GM23338 (cell line): ENCODE data around the gene NID2. TPM values are rescaled to one million over a fixed set of nuclear protein-coding genes. Genes with fewer than 3 reads are reported as not detected.

ENCODE experiments used
- ATAC-seq: fragments of 200-7000 bp; cut with Tn5 transposase; 3 replicates; pipeline ENCODE4 v1.9.1; 2020
- DNase-seq: peaks from one replicate; pipeline ENCODE4 v3.0.0-alpha.2; 2015; ENCODE audit warnings: low spot score
- H2AFZ ChIP-seq: fragments of 200-600 bp; sonication (generic); 2 replicates; pipeline ENCODE4 v1.8.0; 2016; ENCODE audit warnings: antibody characterized with exemption, mild to moderate bottlenecking, moderate library complexity
- H3F3A ChIP-seq: fragments of 200-600 bp; sonication (generic); replicated peaks from 2 replicates; pipeline ENCODE4 v1.8.0; 2017; ENCODE audit warnings: antibody characterized with exemption, mixed run types, low read depth
- H3K27ac ChIP-seq: fragments of 200-600 bp; sonication (generic); 2 replicates; pipeline ENCODE4 v1.6.1; 2016; ENCODE audit warnings: low read depth
- H3K27me3 ChIP-seq: fragments of 200-600 bp; sonication (generic); 2 replicates; pipeline ENCODE4 v1.8.0; 2016; ENCODE audit warnings: mild to moderate bottlenecking, mixed run types, moderate library complexity; ENCODE audit not compliant: insufficient read depth
- H3K36me3 ChIP-seq: fragments of 200-600 bp; sonication (generic); 2 replicates; pipeline ENCODE4 v1.8.0; 2016; ENCODE audit warnings: mild to moderate bottlenecking; ENCODE audit not compliant: insufficient read depth
- H3K4me1 ChIP-seq: fragments of 200-600 bp; sonication (generic); 2 replicates; pipeline ENCODE4 v1.8.0; 2016; ENCODE audit warnings: mild to moderate bottlenecking, moderate library complexity; ENCODE audit not compliant: insufficient read depth
- H3K4me2 ChIP-seq: fragments of 200-600 bp; sonication (generic); 2 replicates; pipeline ENCODE4 v1.7.1; 2017; ENCODE audit warnings: mixed run types
- H3K4me3 ChIP-seq: fragments of 200-600 bp; sonication (generic); 2 replicates; pipeline ENCODE4 v1.6.1; 2016; ENCODE audit warnings: mixed run types
- H3K79me2 ChIP-seq: fragments of 200-600 bp; sonication (generic); replicated peaks from 2 replicates; pipeline ENCODE4 v1.8.0; 2017; ENCODE audit warnings: mild to moderate bottlenecking; ENCODE audit not compliant: insufficient read depth
- H3K9me2 ChIP-seq: fragments of 200-600 bp; sonication (generic); 2 replicates; pipeline ENCODE4 v1.8.0; 2017; ENCODE audit not compliant: insufficient read depth
- H4K20me1 ChIP-seq: fragments of 200-600 bp; sonication (generic); replicated peaks from 2 replicates; pipeline ENCODE4 v1.8.0; 2017; ENCODE audit warnings: mild to moderate bottlenecking; ENCODE audit not compliant: insufficient read depth
- H3K27ac Mint-ChIP-seq: 2 replicates; pipeline ENCODE4 v1.8.0; 2020; ENCODE audit warnings: inconsistent platforms, mild to moderate bottlenecking, moderate library complexity, mixed read lengths
- H3K27me3 Mint-ChIP-seq: 3 replicates; pipeline ENCODE4 v1.8.0; 2022; ENCODE audit warnings: low read depth, mild to moderate bottlenecking, moderate library complexity, mixed read lengths, inconsistent platforms; ENCODE audit not compliant: insufficient read depth, poor library complexity
- H3K36me3 Mint-ChIP-seq: 3 replicates; pipeline ENCODE4 v1.8.0; 2021; ENCODE audit warnings: low read depth, mild to moderate bottlenecking, inconsistent platforms, moderate library complexity, mixed read lengths
- H3K4me1 Mint-ChIP-seq: 3 replicates; pipeline ENCODE4 v1.8.0; 2020; ENCODE audit warnings: mild to moderate bottlenecking, inconsistent platforms, mixed read lengths
- H3K4me3 Mint-ChIP-seq: 3 replicates; pipeline ENCODE4 v1.8.0; 2021; ENCODE audit warnings: moderate library complexity, mild to moderate bottlenecking, inconsistent platforms, mixed read lengths
- H3K9me3 Mint-ChIP-seq: 3 replicates; pipeline ENCODE4 v1.8.0; 2020; ENCODE audit warnings: moderate library complexity, mild to moderate bottlenecking, inconsistent platforms, mixed read lengths
- CREB1 ChIP-seq: fragments of 250-450 bp; sonication (Bioruptor Pico); IDR thresholded peaks from 2 replicates; pipeline ENCODE4 v1.5.0; 2020; ENCODE audit warnings: low read depth, mild to moderate bottlenecking, moderate library complexity
- CTCF ChIP-seq, 2 experiments: fragments of 200-600 bp in 1 of 2; sonication (generic) in 1 of 2; conservative IDR thresholded peaks; 2 replicates each; pipeline versions ENCODE4 v1.5.1 to v1.6.1; 2016 to 2017; ENCODE audit warnings: antibody characterized with exemption in 2 of 2, low read depth in 2 of 2, mild to moderate bottlenecking in 2 of 2, moderate library complexity in 1 of 2
- ETS1 ChIP-seq: IDR thresholded peaks from 2 replicates; pipeline ENCODE4 v1.6.1; 2016; ENCODE audit warnings: antibody characterized with exemption
- EZH2 ChIP-seq: fragments of 200-600 bp; sonication (generic); IDR thresholded peaks from one replicate; pipeline ENCODE4 v1.8.0; 2017; ENCODE audit warnings: antibody characterized with exemption, mild to moderate bottlenecking, low read depth; ENCODE audit not compliant: unreplicated experiment
- EZH2phosphoT487 ChIP-seq: fragments of 200-600 bp; sonication (generic); IDR thresholded peaks from one replicate; pipeline ENCODE4 v1.8.1; 2018; ENCODE audit warnings: antibody characterized with exemption; ENCODE audit not compliant: unreplicated experiment
- JUNB ChIP-seq: IDR thresholded peaks from one replicate; pipeline ENCODE4 v1.6.1; 2016; ENCODE audit warnings: antibody characterized with exemption; ENCODE audit not compliant: unreplicated experiment
- NANOG ChIP-seq: IDR thresholded peaks from 2 replicates; pipeline ENCODE4 v1.6.1; 2016; ENCODE audit warnings: antibody characterized with exemption, borderline replicate concordance
- POLR2AphosphoS5 ChIP-seq: IDR thresholded peaks from 2 replicates; pipeline ENCODE4 v1.6.1; 2016; ENCODE audit warnings: antibody characterized with exemption, low read depth
- REST ChIP-seq: IDR thresholded peaks from one replicate; pipeline ENCODE4 v1.6.1; 2018; ENCODE audit warnings: antibody characterized with exemption; ENCODE audit not compliant: unreplicated experiment
- STAT1 ChIP-seq: IDR thresholded peaks from one replicate; pipeline ENCODE4 v1.6.1; 2016; ENCODE audit warnings: antibody characterized with exemption; ENCODE audit not compliant: unreplicated experiment
- ZNF114 ChIP-seq: fragments of 250-450 bp; sonication (Bioruptor Pico); IDR thresholded peaks from 2 replicates; pipeline ENCODE4 v1.5.0; 2020; ENCODE audit warnings: mild to moderate bottlenecking, moderate library complexity
- ZNF331 ChIP-seq: fragments of 250-450 bp; sonication (Bioruptor Pico); IDR thresholded peaks from 2 replicates; pipeline ENCODE4 v1.5.0; 2020; ENCODE audit warnings: low read depth, mild to moderate bottlenecking, moderate library complexity
- ZNF462 ChIP-seq: fragments of 250-450 bp; sonication (Bioruptor Pico); IDR thresholded peaks from 2 replicates; pipeline ENCODE4 v1.5.0; 2020; ENCODE audit warnings: mild to moderate bottlenecking, moderate library complexity
- polyA plus RNA-seq: library from polyadenylated mRNA; unstranded; fragments of >200 nt; fragmentation: Nextera tagmentation; extraction: Ambion mirVana; gene quantifications from 2 replicates; pipeline ENCODE4 v1.2.1, GENCODE V29; 2016
- total RNA-seq: library from RNA; depleted of rRNA; stranded (reverse); fragments of >200 nt; shearing (Covaris generic); gene quantifications from 2 replicates; pipeline ENCODE4 v1.2.3, GENCODE V29; 2014

Gene NID2
- total and polyA plus RNA-seq, 2 experiments from 2014 or later = 4.3 to 10.4 TPM

GRCh38 chr14:52018252-52018651, 50.6 kb downstream of the NID2 start:
- 0 out of 2 replicates have a peak, but pooled peaks cover 15% of the 10 kb centered on the region for H3K9me2 ChIP-seq
- H3K27ac Mint-ChIP-seq = no peak overlapping the region
- H3K79me2 ChIP-seq = no peaks in the 10 kb centered on the region
- no peak for TF ChIP-seq ZNF462 (CRISPR knock-in tag)
- TF ChIP-seq STAT1 = no peak
- TF ChIP-seq CTCF (conservative IDR thresholded peaks at IDR 0.05; ENCODE audit: low read depth in 2 of 2) = no peak
- no peak for TF ChIP-seq POLR2AphosphoS5
- no peak for TF ChIP-seq EZH2phosphoT487
- no peak for TF ChIP-seq EZH2
- no peak for TF ChIP-seq ETS1
- TF ChIP-seq REST = no peak
- TF ChIP-seq ZNF114 (CRISPR knock-in tag) = no peak
- no peak for TF ChIP-seq ZNF331
- no peak for TF ChIP-seq NANOG
- TF ChIP-seq CREB1 (CRISPR knock-in tag) = no peak
- TF ChIP-seq JUNB = no peak
- H3K4me1 ChIP-seq = peaks cover 27% of the 10 kb centered on the region
- H3K27me3 ChIP-seq = no peaks in the 10 kb centered on the region
- no peak overlapping the region for H2AFZ ChIP-seq
- H3K4me1 Mint-ChIP-seq = peaks cover 51% of the 10 kb centered on the region
- H3K4me3 Mint-ChIP-seq = no peak overlapping the region
- no peak overlapping the region for H3K27ac ChIP-seq
- peaks cover 11% of the 10 kb centered on the region for H3K27me3 Mint-ChIP-seq
- no peaks in the 10 kb centered on the region for H3K36me3 ChIP-seq
- H4K20me1 ChIP-seq = no peaks in the 10 kb centered on the region
- H3K9me3 Mint-ChIP-seq = peaks cover 4% of the 10 kb centered on the region; the same call in 1 of the 3 replicates
- H3F3A ChIP-seq = no peaks in the 10 kb centered on the region
- H3K4me2 ChIP-seq = no peak overlapping the region
- H3K36me3 Mint-ChIP-seq = no peaks in the 10 kb centered on the region
- DNase-seq = no peak
- H3K4me3 ChIP-seq = no peak overlapping the region
- ATAC-seq = no peak
